ENCODE results near the gene CFAP97. TPM values are rescaled to one million over a fixed set of nuclear protein-coding genes. Genes with fewer than 3 reads are reported as not detected.
"Not testable (repeated sequence)": the region's sequence is repeated elsewhere in the genome, so short reads cannot be mapped to it uniquely, and the experiment has no call there.

The CFAP97 gene
- total RNA-seq, 1 experiment from 2014 or later, result 36.9 TPM

DNA sequence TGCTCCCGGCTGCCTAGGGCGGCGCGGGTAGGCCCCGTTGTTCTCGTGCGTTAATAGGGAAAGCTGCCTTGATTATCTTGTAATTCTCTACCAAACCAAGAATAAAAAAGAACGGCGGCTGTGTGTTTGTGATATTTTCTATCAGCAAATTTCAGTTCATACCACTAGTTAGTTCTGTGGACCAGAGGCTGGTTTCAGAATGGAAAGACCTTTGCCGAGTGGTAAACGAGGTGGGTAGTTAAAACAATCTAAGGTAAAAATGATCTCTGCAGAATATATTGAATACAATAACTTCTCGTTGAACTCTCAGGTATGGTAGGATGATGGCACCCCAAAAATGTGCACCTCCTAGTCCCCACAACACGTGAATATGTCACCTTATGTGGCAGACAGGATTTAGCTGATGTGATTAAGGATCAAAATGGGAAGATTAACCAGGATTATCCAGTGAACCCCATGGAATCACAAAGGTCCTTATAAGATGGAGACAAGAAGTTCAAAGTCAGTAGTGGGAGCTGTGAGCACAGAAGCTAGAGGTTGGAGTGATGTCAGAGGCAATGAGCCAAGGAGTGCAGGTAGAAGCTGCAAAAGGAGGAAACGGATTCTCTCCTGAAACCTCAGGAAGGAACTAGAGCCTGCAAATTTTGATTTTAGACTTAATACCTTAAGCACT, 574 bp upstream of the CFAP97 start:
- Mint-ChIP-seq H3K36me3 (ENCODE audit: insufficient read depth, unreplicated experiment) (peaks cover 46% of the 10 kb centered on the region), H3K27me3 (ENCODE audit: unreplicated experiment) (no peaks in the 10 kb centered on the region), H3K4me1 (ENCODE audit: low read depth, unreplicated experiment) (peaks cover 17% of the 10 kb centered on the region), H3K27ac (ENCODE audit: unreplicated experiment) (peak overlapping the region; percentile 75), H3K9me3 (ENCODE audit: low read depth, unreplicated experiment) (no peaks in the 10 kb centered on the region), H3K4me3 (ENCODE audit: low read depth, unreplicated experiment) (peak overlapping the region; percentile 81)
- CTCF ChIA-PET, result no interaction called here
- intact Hi-C loops (cut with micrococcal nuclease; ENCODE audit: unreplicated experiment), result loop anchor here (5.0 kb wide), 1 partner anchor 193 kb away; the partner anchor contains the start of genes ANKRD37 and LRP2BP
- TF ChIP-seq, protein P1, sequence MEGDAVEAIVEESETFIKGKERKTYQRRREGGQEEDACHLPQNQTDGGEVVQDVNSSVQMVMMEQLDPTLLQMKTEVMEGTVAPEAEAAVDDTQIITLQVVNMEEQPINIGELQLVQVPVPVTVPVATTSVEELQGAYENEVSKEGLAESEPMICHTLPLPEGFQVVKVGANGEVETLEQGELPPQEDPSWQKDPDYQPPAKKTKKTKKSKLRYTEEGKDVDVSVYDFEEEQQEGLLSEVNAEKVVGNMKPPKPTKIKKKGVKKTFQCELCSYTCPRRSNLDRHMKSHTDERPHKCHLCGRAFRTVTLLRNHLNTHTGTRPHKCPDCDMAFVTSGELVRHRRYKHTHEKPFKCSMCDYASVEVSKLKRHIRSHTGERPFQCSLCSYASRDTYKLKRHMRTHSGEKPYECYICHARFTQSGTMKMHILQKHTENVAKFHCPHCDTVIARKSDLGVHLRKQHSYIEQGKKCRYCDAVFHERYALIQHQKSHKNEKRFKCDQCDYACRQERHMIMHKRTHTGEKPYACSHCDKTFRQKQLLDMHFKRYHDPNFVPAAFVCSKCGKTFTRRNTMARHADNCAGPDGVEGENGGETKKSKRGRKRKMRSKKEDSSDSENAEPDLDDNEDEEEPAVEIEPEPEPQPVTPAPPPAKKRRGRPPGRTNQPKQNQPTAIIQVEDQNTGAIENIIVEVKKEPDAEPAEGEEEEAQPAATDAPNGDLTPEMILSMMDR (IDR thresholded peaks at IDR 0.05; ENCODE audit: unreplicated experiment), result no peak
- TSS peak; percentile 63 for BruUV-seq (replicated peaks)
- DNase-seq, result no peak

DNA sequence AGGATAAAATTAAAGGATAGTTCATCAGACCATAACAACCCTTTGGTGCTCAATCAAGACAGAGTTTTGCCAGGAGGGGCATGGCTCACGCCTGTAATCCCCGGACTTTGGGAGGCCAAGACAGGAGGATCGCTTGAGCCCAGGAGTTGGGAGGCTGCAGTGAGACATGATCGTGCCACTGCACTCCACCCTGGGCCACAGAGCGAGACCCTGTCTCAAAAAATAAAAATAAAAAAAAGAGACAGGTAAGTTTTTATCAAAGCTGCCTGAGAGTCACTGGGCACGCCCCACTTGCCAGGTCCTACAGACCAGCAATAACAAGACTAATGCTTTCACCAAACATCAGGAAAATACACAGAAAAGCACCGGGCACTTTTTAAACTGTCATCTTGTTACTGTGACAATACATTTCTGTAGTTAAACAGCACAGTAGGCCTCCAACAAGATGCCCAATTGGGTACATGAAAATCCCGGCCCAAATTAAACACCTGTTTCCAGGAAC, 765 bp downstream of the CFAP97 start:
- DNase-seq, result no peak
- peak overlapping the region; percentile 81 for H3K4me3 Mint-ChIP-seq (ENCODE audit: low read depth, unreplicated experiment)
- TSS peak; percentile 72 for BruUV-seq (replicated peaks)

DNA sequence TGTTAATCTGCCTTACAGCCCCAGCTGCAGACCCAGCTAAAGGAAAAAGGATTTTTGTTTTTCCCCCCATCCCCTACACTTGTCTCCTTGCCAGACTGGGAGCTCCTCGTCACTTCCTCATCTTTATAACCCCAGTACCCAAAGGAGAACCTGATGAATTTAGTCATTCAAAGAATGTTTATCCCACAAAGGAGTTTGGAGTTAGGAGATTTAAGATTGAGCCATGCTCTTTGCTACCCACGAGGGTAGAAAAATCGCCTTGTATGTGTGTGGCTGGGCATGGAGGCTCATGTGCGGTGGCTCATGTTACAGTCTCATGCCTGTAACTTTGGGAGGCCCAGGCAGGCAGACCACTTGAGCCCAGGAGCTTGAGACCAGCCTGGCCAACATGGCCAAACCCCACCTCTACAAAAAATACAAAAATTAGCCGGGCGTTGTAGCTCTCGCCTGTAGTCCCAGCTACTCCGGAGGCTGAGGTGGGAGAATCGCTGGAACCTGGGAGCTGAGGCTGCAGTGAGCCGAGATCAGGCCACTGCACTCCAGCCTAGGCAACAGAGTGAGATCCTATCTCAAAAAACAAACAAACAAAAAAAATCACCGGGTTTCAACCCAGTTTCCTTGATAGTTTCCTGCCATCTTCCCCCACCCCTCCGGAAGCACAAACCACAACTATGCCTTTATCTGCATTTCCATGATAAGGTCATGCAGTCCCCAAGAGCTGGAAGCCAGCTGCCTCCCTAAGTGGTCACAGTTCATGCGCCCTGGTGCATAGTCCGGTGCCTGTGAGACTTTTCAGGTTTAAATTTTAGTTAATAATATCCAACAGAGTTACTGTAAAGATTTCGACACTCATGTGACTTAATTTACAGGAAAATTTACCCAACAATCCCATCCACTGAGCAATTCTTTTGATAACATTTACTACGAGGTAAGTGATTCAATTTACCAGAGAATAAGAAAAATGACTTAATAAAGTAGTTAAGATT, 1.5 kb downstream of the CFAP97 start:
- H3K27ac Mint-ChIP-seq (ENCODE audit: unreplicated experiment), result peak overlapping the region; percentile 92
- BruUV-seq (replicated peaks), result no TSS peak
- TF ChIP-seq, protein P1 (IDR thresholded peaks at IDR 0.05; ENCODE audit: unreplicated experiment), result no peak
- peak overlapping the region; percentile 81 for H3K4me3 Mint-ChIP-seq (ENCODE audit: low read depth, unreplicated experiment)
- intact Hi-C loops (cut with micrococcal nuclease; ENCODE audit: unreplicated experiment), result loop anchor here (5.0 kb wide), 1 partner anchor 195 kb away; the partner anchor contains the start of genes ANKRD37 and LRP2BP
- H3K9me3 Mint-ChIP-seq (ENCODE audit: low read depth, unreplicated experiment), result no peaks in the 10 kb centered on the region
- peaks cover 17% of the 10 kb centered on the region for H3K4me1 Mint-ChIP-seq (ENCODE audit: low read depth, unreplicated experiment)
- H3K27me3 Mint-ChIP-seq (ENCODE audit: unreplicated experiment), result no peaks in the 10 kb centered on the region
- DNase-seq, result peak; percentile 60
- peaks cover 42% of the 10 kb centered on the region for H3K36me3 Mint-ChIP-seq (ENCODE audit: insufficient read depth, unreplicated experiment)
- CTCF ChIA-PET, result no interaction called here

More for the DNA sequence above, 765 bp downstream of the CFAP97 start:
- CTCF ChIA-PET, result no interaction called here
- Mint-ChIP-seq H3K9me3 (ENCODE audit: low read depth, unreplicated experiment) (no peaks in the 10 kb centered on the region), H3K27ac (ENCODE audit: unreplicated experiment) (peak overlapping the region; percentile 92), H3K27me3 (ENCODE audit: unreplicated experiment) (no peaks in the 10 kb centered on the region), H3K36me3 (ENCODE audit: insufficient read depth, unreplicated experiment) (peaks cover 41% of the 10 kb centered on the region), H3K4me1 (ENCODE audit: low read depth, unreplicated experiment) (peaks cover 17% of the 10 kb centered on the region)
- TF ChIP-seq, protein P1 (IDR thresholded peaks at IDR 0.05; ENCODE audit: unreplicated experiment), result no peak
- intact Hi-C loops (cut with micrococcal nuclease; ENCODE audit: unreplicated experiment), result loop anchor here (5.0 kb wide), 1 partner anchor 194 kb away; the partner anchor contains the start of genes ANKRD37 and LRP2BP

DNA sequence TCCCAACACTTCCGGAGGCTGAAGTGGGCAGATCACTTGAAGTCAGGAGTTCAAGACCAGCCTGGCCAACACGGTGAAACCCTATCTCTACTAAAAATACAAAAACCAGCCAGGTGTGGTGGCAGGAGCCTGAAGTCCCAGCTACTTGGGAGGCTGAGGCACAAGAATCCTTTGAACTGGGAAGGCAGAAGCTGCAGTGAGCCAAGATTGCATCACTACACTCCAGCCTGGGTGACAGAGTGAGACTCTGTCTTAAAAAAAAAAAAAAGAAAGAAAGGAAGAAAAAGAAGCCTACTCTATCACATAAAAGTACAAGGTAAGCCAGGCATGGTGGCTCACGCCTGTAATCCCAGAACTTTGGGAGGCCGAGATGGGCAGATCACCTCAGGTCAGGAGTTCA, 5.6 kb downstream of the CFAP97 start:
- H3K27me3 Mint-ChIP-seq (ENCODE audit: unreplicated experiment); BruUV-seq (replicated peaks); intact Hi-C loops (cut with micrococcal nuclease; ENCODE audit: unreplicated experiment); H3K9me3 Mint-ChIP-seq (ENCODE audit: low read depth, unreplicated experiment); DNase-seq; H3K4me3 Mint-ChIP-seq (ENCODE audit: low read depth, unreplicated experiment); CTCF ChIA-PET; H3K27ac Mint-ChIP-seq (ENCODE audit: unreplicated experiment): not testable (repeated sequence)
- peaks cover 21% of the 10 kb centered on the region for H3K4me1 Mint-ChIP-seq (ENCODE audit: low read depth, unreplicated experiment)
- H3K36me3 Mint-ChIP-seq (ENCODE audit: insufficient read depth, unreplicated experiment), result peaks cover 32% of the 10 kb centered on the region
